GM20000 (cell line): Measurements from ENCODE around the gene ANTXR1.

Experiments
- DNase-seq: peaks from one replicate; pipeline ENCODE4 v3.0.0; 2012; ENCODE audit warnings: low spot score
- TF ChIP-seq, protein P1 (sequence below): IDR thresholded peaks from 2 replicates; pipeline ENCODE4 v1.5.1; 2012; ENCODE audit warnings: mild to moderate bottlenecking, control low read depth; ENCODE audit errors: extremely low read depth, missing control alignments

The ANTXR1 gene

DNA sequence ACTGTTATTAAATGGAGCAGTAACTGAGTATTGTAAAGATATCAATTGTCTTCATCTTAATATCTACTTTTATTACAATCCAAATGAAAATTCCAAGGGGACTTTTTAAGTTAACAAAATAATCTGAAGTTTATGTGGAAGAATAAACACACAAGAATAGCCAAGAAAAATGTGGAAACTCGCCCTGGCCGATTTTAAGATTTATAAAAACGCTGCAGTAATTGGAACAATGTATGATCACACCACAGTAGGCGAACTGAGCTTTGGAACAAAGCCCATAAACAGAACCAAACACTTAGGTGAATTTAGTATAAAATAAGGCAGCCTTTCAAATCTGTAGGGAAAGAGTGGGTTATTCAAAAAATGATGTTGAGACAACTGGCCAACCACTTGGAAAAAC lies 96.3 kb downstream of the ANTXR1 start:
- TF ChIP-seq, protein P1, sequence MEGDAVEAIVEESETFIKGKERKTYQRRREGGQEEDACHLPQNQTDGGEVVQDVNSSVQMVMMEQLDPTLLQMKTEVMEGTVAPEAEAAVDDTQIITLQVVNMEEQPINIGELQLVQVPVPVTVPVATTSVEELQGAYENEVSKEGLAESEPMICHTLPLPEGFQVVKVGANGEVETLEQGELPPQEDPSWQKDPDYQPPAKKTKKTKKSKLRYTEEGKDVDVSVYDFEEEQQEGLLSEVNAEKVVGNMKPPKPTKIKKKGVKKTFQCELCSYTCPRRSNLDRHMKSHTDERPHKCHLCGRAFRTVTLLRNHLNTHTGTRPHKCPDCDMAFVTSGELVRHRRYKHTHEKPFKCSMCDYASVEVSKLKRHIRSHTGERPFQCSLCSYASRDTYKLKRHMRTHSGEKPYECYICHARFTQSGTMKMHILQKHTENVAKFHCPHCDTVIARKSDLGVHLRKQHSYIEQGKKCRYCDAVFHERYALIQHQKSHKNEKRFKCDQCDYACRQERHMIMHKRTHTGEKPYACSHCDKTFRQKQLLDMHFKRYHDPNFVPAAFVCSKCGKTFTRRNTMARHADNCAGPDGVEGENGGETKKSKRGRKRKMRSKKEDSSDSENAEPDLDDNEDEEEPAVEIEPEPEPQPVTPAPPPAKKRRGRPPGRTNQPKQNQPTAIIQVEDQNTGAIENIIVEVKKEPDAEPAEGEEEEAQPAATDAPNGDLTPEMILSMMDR: no peak
- no peak for DNase-seq

GRCh38 chr2:69111076-69111475 lies 98.1 kb downstream of the ANTXR1 start:
- TF ChIP-seq, protein P1: no peak
- no peak for DNase-seq

DNA sequence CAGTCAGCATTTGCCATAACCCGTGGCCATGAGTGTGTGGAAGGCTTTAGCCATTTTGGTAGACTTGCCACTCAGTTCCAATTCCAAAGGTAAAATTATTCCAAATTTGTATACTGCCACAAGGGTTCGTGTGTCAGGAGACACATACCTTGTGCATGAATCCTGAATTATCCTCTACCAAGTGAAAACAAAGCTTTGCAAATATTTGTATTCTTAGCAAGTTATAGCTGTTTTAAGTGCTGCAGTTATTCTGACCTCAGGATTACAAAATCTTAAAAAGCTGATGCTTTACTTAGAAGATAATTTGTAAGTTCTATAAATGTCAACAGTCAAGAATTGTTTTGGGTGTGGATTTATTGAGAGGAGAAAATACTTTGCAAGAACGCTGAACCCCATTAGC lies 100.6 kb downstream of the ANTXR1 start:
- no peak for DNase-seq
- TF ChIP-seq, protein P1: no peak

DNA sequence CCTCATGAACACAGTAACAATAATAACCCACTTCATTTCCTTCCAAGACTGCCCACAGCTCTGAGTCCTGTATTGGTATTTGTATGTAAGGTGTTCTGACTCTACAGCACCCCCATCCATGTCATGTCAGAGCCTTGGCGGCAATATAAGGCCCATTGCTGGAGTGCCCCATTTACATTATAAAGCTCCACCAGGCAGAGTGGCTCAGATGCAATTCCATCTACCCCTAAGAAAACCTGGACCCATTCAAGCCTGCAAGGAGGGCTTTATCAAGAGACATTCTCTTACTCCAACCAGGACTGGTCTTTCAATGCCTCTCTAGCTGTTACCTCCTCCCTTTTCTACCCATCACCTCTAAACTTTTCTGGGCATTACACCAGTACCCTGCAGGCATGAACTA lies 101.6 kb downstream of the ANTXR1 start:
- DNase-seq: no peak
- TF ChIP-seq, protein P1: no peak

DNA sequence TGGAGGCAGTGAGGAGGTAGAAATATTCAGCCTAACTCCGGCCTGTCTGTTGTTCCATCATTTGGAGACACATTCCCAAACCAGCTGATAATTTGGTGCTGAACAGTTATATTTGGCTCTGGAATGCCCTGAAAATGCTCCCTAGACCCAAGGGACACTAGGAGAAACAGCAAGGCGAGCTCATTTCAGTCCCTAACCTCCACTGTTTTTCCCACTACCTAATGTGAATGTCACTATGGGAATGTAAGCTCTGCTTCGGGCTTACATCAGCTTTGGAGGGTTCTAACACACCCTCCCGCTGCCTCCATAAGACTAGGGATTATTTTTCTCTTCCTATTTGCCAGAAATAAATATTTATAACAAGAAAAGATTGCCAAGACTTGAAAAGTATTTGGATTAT lies 103.5 kb downstream of the ANTXR1 start:
- TF ChIP-seq, protein P1: no peak
- no peak for DNase-seq

- TF ChIP-seq, protein P1: no peak
- no peak for DNase-seq
These were observed 105.6 kb downstream of the ANTXR1 start for GRCh38 chr2:69118609-69119008.

- TF ChIP-seq, protein P1: no peak
- DNase-seq: no peak
These were observed 106.3 kb downstream of the ANTXR1 start for GRCh38 chr2:69119104-69119894.
